ENCODE results near the gene DECR2. TPM values are rescaled to one million over a fixed set of nuclear protein-coding genes. Genes with fewer than 3 reads are reported as not detected.

DECR2 gene
- total RNA-seq, 1 experiment from 2014 or later: 27.5 TPM

- no peak overlapping the region for H3K4me3 ChIP-seq (ENCODE audit: low read depth, low read length, poor library complexity, severe bottlenecking)
- intact Hi-C loops (cut with micrococcal nuclease; ENCODE audit: unreplicated experiment): no loop called here
- no peak overlapping the region for H3K27ac ChIP-seq (ENCODE audit: low read depth, low read length, poor library complexity, severe bottlenecking)
- H3K4me1 ChIP-seq (ENCODE audit: insufficient read depth, low read length, poor library complexity, severe bottlenecking): no peaks in the 10 kb centered on the region
- BruUV-seq (replicated peaks): no TSS peak
- CTCF ChIA-PET: no interaction called here
- no peak for DNase-seq (ENCODE audit: low spot score)
- no peaks in the 10 kb centered on the region for H3K9me3 ChIP-seq (ENCODE audit: low read depth, low read length, poor library complexity, severe bottlenecking)
- TF ChIP-seq EZH2 (IDR thresholded peaks at IDR 0.05; ENCODE audit: borderline replicate concordance, low read depth, low read length, poor library complexity, severe bottlenecking) (no peak), CTCF (conservative IDR thresholded peaks at IDR 0.05; ENCODE audit: low read depth, low read length) (no peak)
- POLR2A ChIA-PET (ENCODE audit: low non-redundant PET): no interaction called here
- no peaks in the 10 kb centered on the region for H3K36me3 ChIP-seq (ENCODE audit: insufficient read depth, low read length, poor library complexity, severe bottlenecking)
- H3K27me3 ChIP-seq (replicated peaks; ENCODE audit: insufficient read depth, low read depth, low read length, poor library complexity): no peaks in the 10 kb centered on the region
Measured at GRCh38 chr16:407253-407652, 5.6 kb downstream of the DECR2 start.

- intact Hi-C loops (cut with micrococcal nuclease; ENCODE audit: unreplicated experiment): no loop called here
- no peaks in the 10 kb centered on the region for H3K27me3 ChIP-seq (replicated peaks; ENCODE audit: insufficient read depth, low read depth, low read length, poor library complexity)
- CTCF ChIA-PET: no interaction called here
- DNase-seq (ENCODE audit: low spot score): no peak
- H3K4me1 ChIP-seq (ENCODE audit: insufficient read depth, low read length, poor library complexity, severe bottlenecking): no peaks in the 10 kb centered on the region
- H3K27ac ChIP-seq (ENCODE audit: low read depth, low read length, poor library complexity, severe bottlenecking): no peak overlapping the region
- POLR2A ChIA-PET (ENCODE audit: low non-redundant PET): no interaction called here
- BruUV-seq (replicated peaks): no TSS peak
- TF ChIP-seq EZH2 (IDR thresholded peaks at IDR 0.05; ENCODE audit: borderline replicate concordance, low read depth, low read length, poor library complexity, severe bottlenecking) (no peak), CTCF (conservative IDR thresholded peaks at IDR 0.05; ENCODE audit: low read depth, low read length) (no peak)
- H3K4me3 ChIP-seq (ENCODE audit: low read depth, low read length, poor library complexity, severe bottlenecking): no peak overlapping the region
- H3K36me3 ChIP-seq (ENCODE audit: insufficient read depth, low read length, poor library complexity, severe bottlenecking): no peaks in the 10 kb centered on the region
- no peaks in the 10 kb centered on the region for H3K9me3 ChIP-seq (ENCODE audit: low read depth, low read length, poor library complexity, severe bottlenecking)
Measured at GRCh38 chr16:410516-411178, 9.0 kb downstream of the DECR2 start.

- TF ChIP-seq EZH2 (IDR thresholded peaks at IDR 0.05; ENCODE audit: borderline replicate concordance, low read depth, low read length, poor library complexity, severe bottlenecking) (no peak), CTCF (conservative IDR thresholded peaks at IDR 0.05; ENCODE audit: low read depth, low read length) (no peak)
- H3K27me3 ChIP-seq (replicated peaks; ENCODE audit: insufficient read depth, low read depth, low read length, poor library complexity): no peaks in the 10 kb centered on the region
- no peaks in the 10 kb centered on the region for H3K36me3 ChIP-seq (ENCODE audit: insufficient read depth, low read length, poor library complexity, severe bottlenecking)
- no peaks in the 10 kb centered on the region for H3K9me3 ChIP-seq (ENCODE audit: low read depth, low read length, poor library complexity, severe bottlenecking)
- no peaks in the 10 kb centered on the region for H3K4me1 ChIP-seq (ENCODE audit: insufficient read depth, low read length, poor library complexity, severe bottlenecking)
- ChIA-PET CTCF (no interaction called here), POLR2A (ENCODE audit: low non-redundant PET) (no interaction called here)
- H3K4me3 ChIP-seq (ENCODE audit: low read depth, low read length, poor library complexity, severe bottlenecking): no peak overlapping the region
- DNase-seq (ENCODE audit: low spot score): no peak
- no peak overlapping the region for H3K27ac ChIP-seq (ENCODE audit: low read depth, low read length, poor library complexity, severe bottlenecking)
- intact Hi-C loops (cut with micrococcal nuclease; ENCODE audit: unreplicated experiment): no loop called here
- no TSS peak for BruUV-seq (replicated peaks)
Measured at GRCh38 chr16:411576-412265, 10.0 kb downstream of the DECR2 start.
